CD4-positive, alpha-beta memory T cell (primary cell): ENCODE results near the gene HACE1. TPM values are rescaled to one million over a fixed set of nuclear protein-coding genes. Genes with fewer than 3 reads are reported as not detected.
"Not testable (repeated sequence)": the region's sequence is repeated elsewhere in the genome, so short reads cannot be mapped to it uniquely, and the experiment has no call there.

Experiments
- CTCF ChIA-PET: fragments of 350-600 bp; sonication (Branson Sonifier 250); formaldehyde crosslinking; loops from one replicate; lab custom pipeline; 2021; ENCODE audit warnings: inconsistent platforms; ENCODE audit not compliant: partially characterized antibody; lab: Charles Lee
- POLR2A ChIA-PET: fragments of 350-600 bp; sonication (Branson Sonifier 250); formaldehyde crosslinking; loops from one replicate; lab custom pipeline; 2021; ENCODE audit not compliant: partially characterized antibody; lab: Charles Lee
- DNase-seq, 5 donors: peaks; one replicate each; pipeline versions ENCODE4 v3.0.0 to v3.0.0-alpha.2; 2020 to 2022; ENCODE audit warnings: mixed read lengths in 1 of 5
- H3K27ac ChIP-seq: one replicate; pipeline ENCODE4 v1.7.0; 2013; ENCODE audit warnings: low read depth, low read length
- H3K27me3 ChIP-seq: 2 replicates; pipeline ENCODE4 v1.7.0; 2013; ENCODE audit warnings: mild to moderate bottlenecking, low read length, moderate library complexity; ENCODE audit not compliant: insufficient read depth
- H3K36me3 ChIP-seq: 2 replicates; pipeline ENCODE4 v1.7.0; 2013; ENCODE audit warnings: mild to moderate bottlenecking, low read length, moderate library complexity; ENCODE audit not compliant: insufficient read depth
- H3K4me1 ChIP-seq: 2 replicates; pipeline ENCODE4 v1.7.0; 2013; ENCODE audit warnings: mild to moderate bottlenecking, low read length, moderate library complexity; ENCODE audit not compliant: insufficient read depth
- H3K4me3 ChIP-seq, 2 donors: one replicate each; pipeline ENCODE4 v1.7.0; 2013; ENCODE audit warnings: low read length in 2 of 2, mild to moderate bottlenecking in 1 of 2
- H3K9me3 ChIP-seq, 2 donors: one replicate each; pipeline ENCODE4 v1.7.0; 2013; ENCODE audit warnings: low read length in 2 of 2, control low read depth in 1 of 2; ENCODE audit not compliant: control insufficient read depth in 1 of 2
- H3K27ac Mint-ChIP-seq, 7 donors: one replicate each; pipeline ENCODE4 v1.8.0; 2020 to 2021; ENCODE audit warnings: mixed read lengths in 7 of 7, mild to moderate bottlenecking in 6 of 7, inconsistent platforms in 3 of 7, moderate library complexity in 3 of 7
- H3K27me3 Mint-ChIP-seq, 2 donors: one replicate each; pipeline ENCODE4 v1.8.0; 2020 to 2021; ENCODE audit warnings: mixed read lengths in 2 of 2
- H3K36me3 Mint-ChIP-seq, 2 donors: one replicate each; pipeline ENCODE4 v1.8.0; 2020 to 2021; ENCODE audit warnings: mixed read lengths in 2 of 2, inconsistent platforms in 1 of 2, mild to moderate bottlenecking in 1 of 2
- H3K4me1 Mint-ChIP-seq, 4 donors: one replicate each; pipeline ENCODE4 v1.8.0; 2020 to 2021; ENCODE audit warnings: mixed read lengths in 4 of 4, mild to moderate bottlenecking in 1 of 4
- H3K4me3 Mint-ChIP-seq, 8 donors: one replicate each; pipeline ENCODE4 v1.8.0; 2020 to 2021; ENCODE audit warnings: mixed read lengths in 8 of 8, mild to moderate bottlenecking in 7 of 8, moderate library complexity in 6 of 8, inconsistent platforms in 3 of 8
- H3K9me3 Mint-ChIP-seq, 8 donors: one replicate each; pipeline ENCODE4 v1.8.0; 2020 to 2021; ENCODE audit warnings: mixed read lengths in 8 of 8, mild to moderate bottlenecking in 5 of 8, inconsistent platforms in 3 of 8, moderate library complexity in 1 of 8
- intact Hi-C: fragments of 100-400 bp; cut with micrococcal nuclease; formaldehyde crosslinking; loops from one replicate; pipeline ENCODE4 v1.15.1; 2023
- polyA plus RNA-seq, 2 donors: library from polyadenylated mRNA; unstranded; fragments of 300-500 nt; fragmentation: Illumina TruSeq; gene quantifications; one replicate each; pipeline ENCODE4 v1.2.3, GENCODE V29; 2021
- total RNA-seq, 2 experiments: library from RNA; stranded (reverse); gene quantifications; one replicate each; pipeline ENCODE4 v1.2.3, GENCODE V29; 2021

HACE1 gene
- total and polyA plus RNA-seq, 4 experiments from 2014 or later, result 3.6 to 16.0 (median 9.8) TPM

- H3K27me3 ChIP-seq, H3K4me3 Mint-ChIP-seq, POLR2A ChIA-PET, H3K36me3 Mint-ChIP-seq, H3K27me3 Mint-ChIP-seq, CTCF ChIA-PET, H3K36me3 ChIP-seq, H3K9me3 Mint-ChIP-seq, H3K4me1 Mint-ChIP-seq, H3K4me3 ChIP-seq, DNase-seq, H3K4me1 ChIP-seq, H3K9me3 ChIP-seq, H3K27ac ChIP-seq, H3K27ac Mint-ChIP-seq, intact Hi-C loops: not testable (repeated sequence)
Measured at GRCh38 chr6:104737567-104737966, 122.2 kb downstream of the HACE1 start.

GRCh38 chr6:104736545-104736944 is 123.2 kb downstream of the HACE1 start:
- POLR2A ChIA-PET, result no interaction called here
- Histone ChIP-seq H3K27ac (no peak overlapping the region), H3K4me1 (no peaks in the 10 kb centered on the region), H3K27me3 (no peaks in the 10 kb centered on the region), H3K36me3 (no peaks in the 10 kb centered on the region), H3K9me3 (no peaks in the 10 kb centered on the region), H3K4me3 (no peak overlapping the region)
- peaks cover 7 to 16% of the 10 kb centered on the region in 2 donors for H3K36me3 Mint-ChIP-seq
- H3K27ac Mint-ChIP-seq, result no peak overlapping the region
- peaks cover 0 to 6% (median 0%) of the 10 kb centered on the region in 8 donors for H3K9me3 Mint-ChIP-seq
- no peak overlapping the region for H3K4me3 Mint-ChIP-seq
- no peak for DNase-seq
- intact Hi-C loops, result no loop called here
- peaks cover 0 to 1% (median 0%) of the 10 kb centered on the region in 4 donors for H3K4me1 Mint-ChIP-seq
- H3K27me3 Mint-ChIP-seq, result no peaks in the 10 kb centered on the region
- CTCF ChIA-PET, result no interaction called here

- CTCF ChIA-PET, result no interaction called here
- POLR2A ChIA-PET, result no interaction called here
Measured at GRCh38 chr6:104730450-104730849, 129.3 kb downstream of the HACE1 start.

GRCh38 chr6:104729433-104729832 is 130.3 kb downstream of the HACE1 start:
- Histone ChIP-seq H3K9me3 (no peaks in the 10 kb centered on the region), H3K36me3 (no peaks in the 10 kb centered on the region), H3K27me3 (no peaks in the 10 kb centered on the region), H3K4me1 (no peaks in the 10 kb centered on the region), H3K27ac (no peak overlapping the region), H3K4me3 (no peak overlapping the region)
- DNase-seq, result no peak
- no peak overlapping the region for H3K27ac Mint-ChIP-seq
- no peaks in the 10 kb centered on the region for H3K27me3 Mint-ChIP-seq
- no peaks in the 10 kb centered on the region for H3K9me3 Mint-ChIP-seq
- CTCF ChIA-PET, result no interaction called here
- H3K4me3 Mint-ChIP-seq, result no peak overlapping the region
- intact Hi-C loops, result no loop called here
- peaks cover 0 to under 1% (median 0%) of the 10 kb centered on the region in 4 donors for H3K4me1 Mint-ChIP-seq
- peaks cover 5 to 9% of the 10 kb centered on the region in 2 donors for H3K36me3 Mint-ChIP-seq
- POLR2A ChIA-PET, result no interaction called here

More at GRCh38 chr6:104730450-104730849, 129.3 kb downstream of the HACE1 start:
- DNase-seq, result no peak
- intact Hi-C loops, result no loop called here
- H3K4me3 ChIP-seq, result no peak overlapping the region
- H3K4me1 ChIP-seq, result no peaks in the 10 kb centered on the region
- Mint-ChIP-seq H3K27ac (no peak overlapping the region), H3K36me3 (peaks cover 5 to 12% of the 10 kb centered on the region in 2 donors), H3K4me3 (no peak overlapping the region), H3K9me3 (no peaks in the 10 kb centered on the region), H3K27me3 (no peaks in the 10 kb centered on the region), H3K4me1 (peaks cover 0 to 1% (median 0%) of the 10 kb centered on the region in 4 donors)
- H3K27ac ChIP-seq, result no peak overlapping the region
- no peaks in the 10 kb centered on the region for H3K27me3 ChIP-seq
- no peaks in the 10 kb centered on the region for H3K36me3 ChIP-seq
- H3K9me3 ChIP-seq, result no peaks in the 10 kb centered on the region

DNA sequence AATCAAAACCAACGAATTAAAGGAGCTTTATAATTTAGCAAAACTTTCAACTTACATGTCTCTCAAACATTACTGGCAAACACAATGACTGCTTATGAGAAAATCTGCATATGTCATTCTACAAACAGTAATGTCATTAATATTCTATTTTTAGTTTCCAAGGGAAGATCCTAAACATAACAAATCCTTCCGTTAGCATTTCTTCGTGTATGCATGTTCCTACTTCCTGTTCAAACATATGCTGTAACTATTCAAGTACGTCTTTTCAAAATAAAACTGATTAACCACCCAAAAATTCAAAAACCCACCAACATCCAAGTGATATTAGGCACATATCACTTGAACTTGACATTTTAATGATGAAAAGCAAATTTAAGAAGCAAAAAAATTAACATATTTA is 131.3 kb downstream of the HACE1 start:
- no peaks in the 10 kb centered on the region for H3K4me1 ChIP-seq
- Mint-ChIP-seq H3K27ac (no peak overlapping the region), H3K9me3 (no peaks in the 10 kb centered on the region), H3K27me3 (no peaks in the 10 kb centered on the region), H3K36me3 (peaks cover 5 to 7% of the 10 kb centered on the region in 2 donors), H3K4me3 (no peak overlapping the region), H3K4me1 (no peaks in the 10 kb centered on the region)
- H3K27ac ChIP-seq, result no peak overlapping the region
- no peaks in the 10 kb centered on the region for H3K27me3 ChIP-seq
- DNase-seq, result no peak
- intact Hi-C loops, result no loop called here
- no peaks in the 10 kb centered on the region for H3K9me3 ChIP-seq
- no peaks in the 10 kb centered on the region for H3K36me3 ChIP-seq
- POLR2A ChIA-PET, result no interaction called here
- H3K4me3 ChIP-seq, result no peak overlapping the region
- CTCF ChIA-PET, result no interaction called here

- Histone ChIP-seq H3K4me1 (no peaks in the 10 kb centered on the region), H3K27me3 (no peaks in the 10 kb centered on the region), H3K9me3 (no peaks in the 10 kb centered on the region), H3K4me3 (no peak overlapping the region), H3K27ac (no peak overlapping the region), H3K36me3 (no peaks in the 10 kb centered on the region)
- no peak overlapping the region for H3K27ac Mint-ChIP-seq
- H3K4me3 Mint-ChIP-seq, result no peak overlapping the region
- no peaks in the 10 kb centered on the region for H3K36me3 Mint-ChIP-seq
- ChIA-PET CTCF (no interaction called here), POLR2A (no interaction called here)
- no peak for DNase-seq
- peaks cover 0 to 2% (median 0%) of the 10 kb centered on the region in 8 donors for H3K9me3 Mint-ChIP-seq
- intact Hi-C loops, result no loop called here
- peaks cover 0 to 2% (median 0%) of the 10 kb centered on the region in 4 donors for H3K4me1 Mint-ChIP-seq
- no peaks in the 10 kb centered on the region for H3K27me3 Mint-ChIP-seq
Measured at GRCh38 chr6:104718672-104719071, 141.0 kb downstream of the HACE1 start.

DNA sequence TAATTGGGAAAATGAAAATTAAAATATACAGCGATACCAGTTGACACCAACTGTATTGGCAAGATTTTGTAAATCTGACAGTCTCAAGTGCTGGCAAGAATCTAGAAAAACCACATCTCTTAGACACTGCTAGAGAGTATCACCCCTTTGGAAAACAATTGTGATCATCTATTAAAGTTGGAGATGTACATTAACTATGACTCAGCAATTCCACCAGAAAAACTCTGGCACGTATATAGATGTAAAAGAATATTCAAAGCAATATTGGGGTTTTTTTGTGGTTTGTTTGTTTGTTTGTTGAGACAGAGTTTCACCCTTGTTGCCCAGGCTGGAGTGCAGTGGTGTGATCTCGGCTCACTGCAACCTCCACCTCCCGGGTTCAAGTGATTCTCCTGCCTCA is 142.9 kb downstream of the HACE1 start:
- Histone ChIP-seq H3K27ac (no peak overlapping the region), H3K4me3 (no peak overlapping the region), H3K27me3 (no peaks in the 10 kb centered on the region), H3K4me1 (no peaks in the 10 kb centered on the region), H3K9me3 (no peaks in the 10 kb centered on the region), H3K36me3 (no peaks in the 10 kb centered on the region)
- peaks cover 0 to 2% (median 0%) of the 10 kb centered on the region in 4 donors for H3K4me1 Mint-ChIP-seq
- no peak overlapping the region for H3K27ac Mint-ChIP-seq
- no peak for DNase-seq
- POLR2A ChIA-PET, result no interaction called here
- intact Hi-C loops, result no loop called here
- peaks cover 0 to 2% (median 0%) of the 10 kb centered on the region in 8 donors for H3K9me3 Mint-ChIP-seq
- no peaks in the 10 kb centered on the region for H3K27me3 Mint-ChIP-seq
- CTCF ChIA-PET, result interaction anchor here (1.4 kb wide), 1 partner anchor 33 kb away, joined by 4 read pairs; no protein-coding TSS in a partner anchor
- H3K36me3 Mint-ChIP-seq, result no peaks in the 10 kb centered on the region
- no peak overlapping the region for H3K4me3 Mint-ChIP-seq
